NCI-H187 (cell line): ENCODE data around the gene SMAD1.

Source experiments
- DNase-seq, 2 experiments: peaks; one replicate each; lab custom pipeline; 2025; lab: John Stamatoyannopoulos, UW

The SMAD1 gene

GRCh38 chr4:145481164-145481941 lies at the start of gene SMAD1:
Gene SMAD1 (plus strand): TSS chr4:145481853. CDS start chr4:145514614, 32,761 bp downstream.
- peak; percentile 20 to 41 for DNase-seq

- no peak for DNase-seq
These were observed 48.0 kb upstream of the SMAD1 start for GRCh38 chr4:145433684-145434083.

GRCh38 chr4:145435646-145436045 lies 46.0 kb upstream of the SMAD1 start:
- no peak for DNase-seq

GRCh38 chr4:145436114-145436513 lies 45.5 kb upstream of the SMAD1 start:
- DNase-seq, result no peak

- no peak for DNase-seq
These were observed 44.9 kb upstream of the SMAD1 start for GRCh38 chr4:145436796-145437195.

- no peak for DNase-seq
These were observed 44.2 kb upstream of the SMAD1 start for GRCh38 chr4:145437466-145437865.

- DNase-seq, result no peak
These were observed 43.4 kb upstream of the SMAD1 start for GRCh38 chr4:145438298-145438697.

GRCh38 chr4:145440292-145441007 lies 41.2 kb upstream of the SMAD1 start:
- no peak for DNase-seq

GRCh38 chr4:145446184-145446583 lies 35.5 kb upstream of the SMAD1 start:
- no peak for DNase-seq

- DNase-seq, result no peak
These were observed 29.8 kb upstream of the SMAD1 start for GRCh38 chr4:145451895-145452294.

GRCh38 chr4:145452447-145453162 lies 29.0 kb upstream of the SMAD1 start:
- DNase-seq, result no peak

GRCh38 chr4:145453163-145453520 lies 28.5 kb upstream of the SMAD1 start:
- DNase-seq, result no peak

GRCh38 chr4:145473203-145473602 lies 8.4 kb upstream of the SMAD1 start:
- no peak for DNase-seq

GRCh38 chr4:145480257-145480656 lies 1.4 kb upstream of the SMAD1 start:
- no peak for DNase-seq

- no peak for DNase-seq
These were observed 222 bp downstream of the SMAD1 start for GRCh38 chr4:145481942-145482208.

GRCh38 chr4:145482209-145483037 lies 770 bp downstream of the SMAD1 start:
- DNase-seq, result peak in 1 of 2 experiments; percentile 21

GRCh38 chr4:145483514-145483913 lies 1.9 kb downstream of the SMAD1 start:
- DNase-seq, result no peak

GRCh38 chr4:145484225-145484846 lies 2.7 kb downstream of the SMAD1 start:
- peak; percentile 2 to 4 for DNase-seq

- no peak for DNase-seq
These were observed 3.5 kb downstream of the SMAD1 start for GRCh38 chr4:145485120-145485519.

GRCh38 chr4:145486603-145487002 lies 5.0 kb downstream of the SMAD1 start:
- no peak for DNase-seq

GRCh38 chr4:145487631-145488030 lies 6.0 kb downstream of the SMAD1 start:
- DNase-seq, result no peak

GRCh38 chr4:145488310-145488709 lies 6.7 kb downstream of the SMAD1 start:
- DNase-seq, result no peak
